Spleen (tissue), 7 donors: ENCODE results near the gene LAMTOR2.

Experiments used
- CTCF ChIP-seq, 11 experiments: fragments of 200-600 bp in 7 of 11; fragments of 450-650 bp in 4 of 11; sonication (generic) in 4 of 11; IDR thresholded peaks in 8 of 11; conservative IDR thresholded peaks in 3 of 11; 1 replicate in 7 of 11; 2 replicates in 4 of 11; pipeline versions ENCODE4 v1.4.0 to v1.8.0; 2016 to 2021; ENCODE audit warnings: antibody characterized with exemption in 11 of 11, inconsistent platforms in 4 of 11, mild to moderate bottlenecking in 1 of 11
- POLR2A ChIP-seq, 3 donors: fragments of 450-650 bp; IDR thresholded peaks; one replicate each; pipeline ENCODE4 v1.5.1; 2017; ENCODE audit warnings: antibody characterized with exemption in 3 of 3, mild to moderate bottlenecking in 1 of 3
- POLR2AphosphoS5 ChIP-seq, 3 donors: sonication (generic); formaldehyde crosslinking; IDR thresholded peaks; one replicate each; pipeline ENCODE4 v1.5.1; 2017; ENCODE audit warnings: antibody characterized with exemption in 3 of 3
- donor health status: DM: no; HTN: no; CAD: no; lungs with moderate emphysema.
- donor health status: DM: no; HTN: no; CAD: no.
- donor health status: DM: no; HTN: no; CAD: no.

- TF ChIP-seq POLR2AphosphoS5 (IDR thresholded peaks at IDR 0.05) (no peak), CTCF (IDR thresholded peaks at IDR 0.05 in 8 of 11, conservative IDR thresholded peaks at IDR 0.05 in 3 of 11) (no peak), POLR2A (IDR thresholded peaks at IDR 0.05) (no peak)
Observed at GRCh38 chr1:156060937-156061636, 6.5 kb downstream of the LAMTOR2 start, which contains the start of gene RAB25.
